CD4-positive, alpha-beta T cell (primary cell): Measurements from ENCODE around the gene IFFO2. TPM values are rescaled to one million over a fixed set of nuclear protein-coding genes. Genes with fewer than 3 reads are reported as not detected.
A peak's percentile ranks its signal among the peaks of the same experiment; 100 is the strongest.

Source experiments
- ATAC-seq: fragments of 200-7000 bp; cut with Tn5 transposase; one replicate; pipeline ENCODE4 v1.10.0; 2022; ENCODE audit warnings: mild to moderate bottlenecking; ENCODE audit not compliant: poor library complexity
- CTCF ChIA-PET: fragments of 350-600 bp; sonication (Branson Sonifier 250); formaldehyde crosslinking; loops from one replicate; lab custom pipeline; 2021; ENCODE audit warnings: antibody characterized with exemption, inconsistent platforms; lab: Charles Lee
- POLR2A ChIA-PET: fragments of 350-600 bp; sonication (Branson Sonifier 250); formaldehyde crosslinking; loops from one replicate; lab custom pipeline; 2021; ENCODE audit warnings: antibody characterized with exemption, inconsistent platforms; lab: Charles Lee
- DNase-seq, 14 experiments: peaks; one replicate each; pipeline ENCODE4 v3.0.0-alpha.2; 2013 to 2020; ENCODE audit warnings: mixed read lengths in 2 of 14
- H3K27ac ChIP-seq, 2 donors: one replicate each; pipeline versions ENCODE4 v1.5.1 to v1.7.0; 2013; ENCODE audit warnings: low read length in 2 of 2, low read depth in 1 of 2, mild to moderate bottlenecking in 1 of 2
- H3K27me3 ChIP-seq, 2 experiments: 1 replicate in 1 of 2; 2 replicates in 1 of 2; pipeline versions ENCODE4 v1.6.1 to v1.7.0; 2013; ENCODE audit warnings: low read length in 2 of 2, control low read depth in 1 of 2, mild to moderate bottlenecking in 1 of 2, moderate library complexity in 1 of 2; ENCODE audit not compliant: insufficient read depth in 2 of 2, control insufficient read depth in 1 of 2
- H3K36me3 ChIP-seq: one replicate; pipeline ENCODE4 v1.6.1; 2013; ENCODE audit warnings: low read length, control low read depth; ENCODE audit not compliant: insufficient read depth
- H3K4me1 ChIP-seq: one replicate; pipeline ENCODE4 v1.6.1; 2013; ENCODE audit warnings: low read length, control low read depth; ENCODE audit not compliant: insufficient read depth
- H3K4me3 ChIP-seq: one replicate; pipeline ENCODE4 v1.5.1; 2013; ENCODE audit warnings: mild to moderate bottlenecking, low read length, moderate library complexity
- H3K9me3 ChIP-seq, 2 experiments: 1 replicate in 1 of 2; 2 replicates in 1 of 2; pipeline versions ENCODE4 v1.6.1 to v1.7.0; 2013; ENCODE audit warnings: low read length in 2 of 2, mild to moderate bottlenecking in 2 of 2, control low read depth in 1 of 2, moderate library complexity in 1 of 2; ENCODE audit not compliant: control insufficient read depth in 1 of 2, insufficient read depth in 1 of 2
- H3K27ac Mint-ChIP-seq: one replicate; pipeline ENCODE4 v1.8.0; 2020; ENCODE audit warnings: mixed read lengths
- H3K27me3 Mint-ChIP-seq: one replicate; pipeline ENCODE4 v1.8.0; 2021; ENCODE audit warnings: mixed read lengths
- H3K36me3 Mint-ChIP-seq: one replicate; pipeline ENCODE4 v1.8.0; 2021; ENCODE audit warnings: low read depth, mixed read lengths
- H3K4me1 Mint-ChIP-seq: one replicate; pipeline ENCODE4 v1.8.0; 2021; ENCODE audit warnings: low read depth, mixed read lengths
- H3K4me3 Mint-ChIP-seq: one replicate; pipeline ENCODE4 v1.8.0; 2020; ENCODE audit warnings: mild to moderate bottlenecking, mixed read lengths
- H3K9me3 Mint-ChIP-seq: one replicate; pipeline ENCODE4 v1.8.0; 2020; ENCODE audit warnings: mixed read lengths
- intact Hi-C, 2 experiments: fragments of 100-400 bp; cut with DNase I in 1 of 2; cut with micrococcal nuclease in 1 of 2; formaldehyde crosslinking; loops; one replicate each; pipeline versions ENCODE4 v1.15.1 to v1.9.0; 2023 to 2025; cut with DNase I, micrococcal nuclease
- total RNA-seq, 174 experiments: library from RNA in 2 of 174; stranded (reverse) in 2 of 174; gene quantifications; one replicate each; pipeline ENCODE4 v1.2.3 and lab custom pipeline; 2021 to 2026
- TF ChIP-seq, protein P1 (sequence below): fragments of 200-600 bp; IDR thresholded peaks from one replicate; pipeline ENCODE4 v1.8.0; 2022; ENCODE audit warnings: antibody characterized with exemption, mild to moderate bottlenecking

Gene IFFO2
- total RNA-seq, 2 experiments from 2014 or later = 106 to 112 TPM

DNA sequence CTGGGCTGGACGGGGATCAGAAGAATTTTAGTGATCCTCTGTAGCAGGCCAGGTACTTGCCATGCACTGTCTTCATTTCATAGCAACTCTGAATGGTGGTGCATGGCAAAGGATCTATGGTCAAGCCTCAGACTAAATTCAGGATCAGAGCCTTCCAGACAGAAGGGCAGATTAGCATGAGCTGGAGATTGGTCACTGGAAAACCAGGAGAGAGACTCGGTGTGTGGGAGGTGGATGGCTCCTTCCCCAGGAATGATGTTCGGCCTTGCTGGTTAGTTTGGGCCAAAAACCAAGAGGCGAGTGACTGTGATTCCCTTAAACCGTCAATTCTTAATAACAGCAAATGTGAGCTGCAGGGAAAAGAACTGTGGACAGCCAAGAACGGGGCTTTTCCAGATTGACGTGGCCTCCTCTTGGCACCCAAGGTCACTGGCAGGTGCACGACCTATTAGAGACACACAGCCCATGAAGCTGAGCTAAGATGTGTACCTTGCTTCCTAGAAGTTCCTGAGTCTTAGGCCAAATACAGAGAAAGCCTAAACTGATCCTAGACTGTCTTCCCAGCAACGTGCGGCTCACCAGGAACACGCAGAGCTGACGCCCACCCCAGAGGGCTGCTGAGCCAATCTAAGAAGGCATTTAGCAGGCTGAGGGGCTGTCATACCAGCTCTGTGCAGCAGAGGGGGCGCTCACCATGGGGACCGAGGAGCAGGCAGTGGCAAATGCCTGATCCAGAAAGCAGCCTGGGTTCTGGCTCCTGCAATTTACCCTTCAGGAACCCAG is 72.6 kb downstream of the IFFO2 start:
- H3K36me3 ChIP-seq = no peaks in the 10 kb centered on the region
- H3K27ac ChIP-seq = no peak overlapping the region
- H3K4me3 ChIP-seq = no peak overlapping the region
- no peaks in the 10 kb centered on the region for H3K9me3 Mint-ChIP-seq
- no peaks in the 10 kb centered on the region for H3K4me1 Mint-ChIP-seq
- H3K9me3 ChIP-seq = no peaks in the 10 kb centered on the region
- ATAC-seq (peak; percentile 86), DNase-seq (peak; percentile 56 to 82 (median 68))
- no peak overlapping the region for H3K27ac Mint-ChIP-seq
- POLR2A ChIA-PET = interaction anchor here (0.9 to 1.4 kb wide), 2 partner anchors 43 to 89 kb away, joined by 3 to 6 read pairs; no protein-coding TSS in a partner anchor
- H3K4me3 Mint-ChIP-seq = no peak overlapping the region
- H3K27me3 Mint-ChIP-seq = no peaks in the 10 kb centered on the region
- H3K36me3 Mint-ChIP-seq = no peaks in the 10 kb centered on the region
- H3K27me3 ChIP-seq = no peaks in the 10 kb centered on the region
- TF ChIP-seq, protein P1, sequence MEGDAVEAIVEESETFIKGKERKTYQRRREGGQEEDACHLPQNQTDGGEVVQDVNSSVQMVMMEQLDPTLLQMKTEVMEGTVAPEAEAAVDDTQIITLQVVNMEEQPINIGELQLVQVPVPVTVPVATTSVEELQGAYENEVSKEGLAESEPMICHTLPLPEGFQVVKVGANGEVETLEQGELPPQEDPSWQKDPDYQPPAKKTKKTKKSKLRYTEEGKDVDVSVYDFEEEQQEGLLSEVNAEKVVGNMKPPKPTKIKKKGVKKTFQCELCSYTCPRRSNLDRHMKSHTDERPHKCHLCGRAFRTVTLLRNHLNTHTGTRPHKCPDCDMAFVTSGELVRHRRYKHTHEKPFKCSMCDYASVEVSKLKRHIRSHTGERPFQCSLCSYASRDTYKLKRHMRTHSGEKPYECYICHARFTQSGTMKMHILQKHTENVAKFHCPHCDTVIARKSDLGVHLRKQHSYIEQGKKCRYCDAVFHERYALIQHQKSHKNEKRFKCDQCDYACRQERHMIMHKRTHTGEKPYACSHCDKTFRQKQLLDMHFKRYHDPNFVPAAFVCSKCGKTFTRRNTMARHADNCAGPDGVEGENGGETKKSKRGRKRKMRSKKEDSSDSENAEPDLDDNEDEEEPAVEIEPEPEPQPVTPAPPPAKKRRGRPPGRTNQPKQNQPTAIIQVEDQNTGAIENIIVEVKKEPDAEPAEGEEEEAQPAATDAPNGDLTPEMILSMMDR = peak; percentile 88
- no peaks in the 10 kb centered on the region for H3K4me1 ChIP-seq
- CTCF ChIA-PET = interaction anchor here (1.0 to 3.3 kb wide), 13 partner anchors 8 to 230 kb away, joined by 3 to 25 read pairs (median 6); no protein-coding TSS in a partner anchor
- intact Hi-C loops = loop anchor here (1.0 to 5.0 kb wide), 6 partner anchors 23 to 357 kb away; no protein-coding TSS in a partner anchor

DNA sequence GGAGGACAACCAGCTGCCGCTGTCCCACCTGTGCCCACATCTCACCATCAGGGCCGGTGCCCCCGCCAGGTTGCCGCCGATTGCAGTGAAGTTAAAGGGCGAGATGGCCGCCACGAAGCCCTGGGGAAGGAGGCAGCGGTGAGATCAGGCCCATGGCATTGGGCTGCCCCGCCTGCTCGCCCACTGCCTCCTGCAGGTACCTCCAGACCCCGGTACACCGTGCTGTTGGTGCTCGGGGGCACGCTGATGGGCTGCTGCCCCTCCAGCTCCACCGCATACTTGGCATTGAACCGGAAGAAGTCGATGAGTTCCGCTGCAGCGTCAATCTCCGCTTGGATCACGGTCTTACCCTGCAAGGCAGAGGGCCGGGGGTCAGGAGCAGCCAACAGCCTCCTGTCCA is 73.4 kb downstream of the IFFO2 start:
- ATAC-seq (no peak), DNase-seq (no peak)
- ChIA-PET CTCF (interaction anchor here (0.6 to 3.3 kb wide), 3 partner anchors 9 to 754 kb away, joined by 3 to 25 read pairs (median 4); no protein-coding TSS in a partner anchor), POLR2A (no interaction called here)
- no peaks in the 10 kb centered on the region for H3K9me3 Mint-ChIP-seq
- intact Hi-C loops = loop anchor here in 1 of 2 experiments (5.0 kb wide), 1 partner anchor 229 kb away; no protein-coding TSS in a partner anchor
- H3K27ac ChIP-seq = no peak overlapping the region
- H3K36me3 ChIP-seq = no peaks in the 10 kb centered on the region
- H3K27me3 ChIP-seq = no peaks in the 10 kb centered on the region
- TF ChIP-seq, protein P1 = no peak
- H3K4me3 ChIP-seq = no peak overlapping the region
- no peak overlapping the region for H3K27ac Mint-ChIP-seq
- no peaks in the 10 kb centered on the region for H3K36me3 Mint-ChIP-seq
- H3K4me1 ChIP-seq = no peaks in the 10 kb centered on the region
- H3K9me3 ChIP-seq = no peaks in the 10 kb centered on the region
- H3K4me1 Mint-ChIP-seq = no peaks in the 10 kb centered on the region
- H3K27me3 Mint-ChIP-seq = no peaks in the 10 kb centered on the region
- no peak overlapping the region for H3K4me3 Mint-ChIP-seq

- TF ChIP-seq, protein P1 = no peak
- Histone ChIP-seq H3K27me3 (no peaks in the 10 kb centered on the region), H3K9me3 (no peaks in the 10 kb centered on the region), H3K36me3 (no peaks in the 10 kb centered on the region), H3K4me1 (no peaks in the 10 kb centered on the region), H3K27ac (no peak overlapping the region), H3K4me3 (no peak overlapping the region)
- intact Hi-C loops = loop anchor here in 1 of 2 experiments (5.0 kb wide), 1 partner anchor 230 kb away; no protein-coding TSS in a partner anchor
- Mint-ChIP-seq H3K9me3 (no peaks in the 10 kb centered on the region), H3K4me3 (no peak overlapping the region), H3K36me3 (no peaks in the 10 kb centered on the region), H3K4me1 (no peaks in the 10 kb centered on the region), H3K27ac (no peak overlapping the region), H3K27me3 (no peaks in the 10 kb centered on the region)
- ChIA-PET POLR2A (no interaction called here), CTCF (interaction anchor here (0.6 kb wide), 1 partner anchor 755 kb away, joined by 3 read pairs; no protein-coding TSS in a partner anchor)
- ATAC-seq (no peak), DNase-seq (no peak)
Measured at GRCh38 chr1:18882486-18882885, 74.0 kb downstream of the IFFO2 start.
